ENCODE data around the gene OLAH.

DNA sequence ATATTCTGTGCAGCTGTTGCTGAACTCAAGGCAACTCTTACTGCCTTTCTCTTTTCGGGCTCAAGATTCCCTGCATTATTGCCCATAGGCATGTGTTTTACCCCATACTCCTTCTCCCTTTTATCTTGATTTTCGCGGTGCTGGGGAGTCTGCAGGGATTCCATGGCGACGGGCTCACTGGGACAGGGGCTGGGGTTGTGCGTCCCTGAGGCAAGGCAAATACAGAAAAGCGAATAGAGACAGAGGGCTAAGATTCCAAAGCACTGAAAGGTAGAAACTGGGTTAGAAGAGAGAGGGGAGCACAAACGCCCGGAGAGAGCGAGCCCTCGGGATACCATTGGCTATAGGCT, 52.9 kb downstream of the OLAH start:
- no peak for TF ChIP-seq POLR2AphosphoS5 (IDR thresholded peaks at IDR 0.05)
- TF ChIP-seq, protein P1, sequence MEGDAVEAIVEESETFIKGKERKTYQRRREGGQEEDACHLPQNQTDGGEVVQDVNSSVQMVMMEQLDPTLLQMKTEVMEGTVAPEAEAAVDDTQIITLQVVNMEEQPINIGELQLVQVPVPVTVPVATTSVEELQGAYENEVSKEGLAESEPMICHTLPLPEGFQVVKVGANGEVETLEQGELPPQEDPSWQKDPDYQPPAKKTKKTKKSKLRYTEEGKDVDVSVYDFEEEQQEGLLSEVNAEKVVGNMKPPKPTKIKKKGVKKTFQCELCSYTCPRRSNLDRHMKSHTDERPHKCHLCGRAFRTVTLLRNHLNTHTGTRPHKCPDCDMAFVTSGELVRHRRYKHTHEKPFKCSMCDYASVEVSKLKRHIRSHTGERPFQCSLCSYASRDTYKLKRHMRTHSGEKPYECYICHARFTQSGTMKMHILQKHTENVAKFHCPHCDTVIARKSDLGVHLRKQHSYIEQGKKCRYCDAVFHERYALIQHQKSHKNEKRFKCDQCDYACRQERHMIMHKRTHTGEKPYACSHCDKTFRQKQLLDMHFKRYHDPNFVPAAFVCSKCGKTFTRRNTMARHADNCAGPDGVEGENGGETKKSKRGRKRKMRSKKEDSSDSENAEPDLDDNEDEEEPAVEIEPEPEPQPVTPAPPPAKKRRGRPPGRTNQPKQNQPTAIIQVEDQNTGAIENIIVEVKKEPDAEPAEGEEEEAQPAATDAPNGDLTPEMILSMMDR (IDR thresholded peaks at IDR 0.05): no peak

Data from suprapubic skin (tissue), 3 donors.